Brain microvascular endothelial cell (primary cell): ENCODE data around the gene ACTR8.
A peak's percentile ranks its signal among the peaks of the same experiment; 100 is the strongest.

Experiments
- DNase-seq: peaks from one replicate; pipeline ENCODE4 v3.0.0-alpha.2; 2020
- H3K27ac ChIP-seq: fragments of 250-450 bp; sonication (Bioruptor Pico); 2 replicates; pipeline ENCODE4 v1.5.1; 2020; ENCODE audit warnings: mild to moderate bottlenecking, moderate library complexity
- H3K27me3 ChIP-seq: fragments of 250-450 bp; sonication (Bioruptor Pico); replicated peaks from 2 replicates; pipeline ENCODE4 v1.5.1; 2020; ENCODE audit warnings: mild to moderate bottlenecking
- H3K36me3 ChIP-seq: fragments of 250-450 bp; sonication (Bioruptor Pico); replicated peaks from 2 replicates; pipeline ENCODE4 v1.5.1; 2020; ENCODE audit warnings: mild to moderate bottlenecking
- H3K4me3 ChIP-seq: 2 replicates; pipeline ENCODE4 v1.5.1; 2011; ENCODE audit warnings: low read depth, mild to moderate bottlenecking, control low read depth, low read length, moderate library complexity
- CTCF ChIP-seq: IDR thresholded peaks from 2 replicates; pipeline ENCODE4 v1.5.1; 2011; ENCODE audit warnings: low read depth, mild to moderate bottlenecking, moderate library complexity, low read length, control low read depth, inconsistent platforms; ENCODE audit errors: missing control alignments
- in situ Hi-C: cut with HindIII; loops from 2 replicates; pipeline ENCODE4 v1.10.0; 2017; ENCODE audit warnings: low sequenced_read_pairs, low pct_ligation_motif_present

Gene ACTR8

GRCh38 chr3:53843195-53844177 is 38.5 kb downstream of the ACTR8 start:
- in situ Hi-C loops = no loop called here
- H3K27me3 ChIP-seq = peaks cover 20% of the 10 kb centered on the region
- no peak overlapping the region for H3K27ac ChIP-seq
- no peaks in the 10 kb centered on the region for H3K36me3 ChIP-seq
- no peak for TF ChIP-seq CTCF
- no peak overlapping the region for H3K4me3 ChIP-seq
- no peak for DNase-seq

GRCh38 chr3:53842436-53843194 is 39.3 kb downstream of the ACTR8 start:
- Histone ChIP-seq H3K27me3 (peaks cover 18% of the 10 kb centered on the region), H3K36me3 (no peaks in the 10 kb centered on the region), H3K4me3 (no peak overlapping the region), H3K27ac (no peak overlapping the region)
- peak; percentile 50 for TF ChIP-seq CTCF
- peak; percentile 7 for DNase-seq
- in situ Hi-C loops = no loop called here

GRCh38 chr3:53841296-53841695 is 40.7 kb downstream of the ACTR8 start:
- no peak for DNase-seq
- Histone ChIP-seq H3K36me3 (no peaks in the 10 kb centered on the region), H3K27ac (no peak overlapping the region), H3K27me3 (peaks cover 7% of the 10 kb centered on the region), H3K4me3 (no peak overlapping the region)
- TF ChIP-seq CTCF = peak; percentile 11
- in situ Hi-C loops = no loop called here

GRCh38 chr3:53837331-53837730 is 44.6 kb downstream of the ACTR8 start:
- no peaks in the 10 kb centered on the region for H3K27me3 ChIP-seq
- H3K27ac ChIP-seq = no peak overlapping the region
- no peak for TF ChIP-seq CTCF
- in situ Hi-C loops = no loop called here
- H3K36me3 ChIP-seq = no peaks in the 10 kb centered on the region
- H3K4me3 ChIP-seq = no peak overlapping the region
- DNase-seq = no peak

- H3K27me3 ChIP-seq = no peaks in the 10 kb centered on the region
- no peak for DNase-seq
- no peaks in the 10 kb centered on the region for H3K36me3 ChIP-seq
- H3K4me3 ChIP-seq = no peak overlapping the region
- H3K27ac ChIP-seq = no peak overlapping the region
- in situ Hi-C loops = no loop called here
- no peak for TF ChIP-seq CTCF
Measured at GRCh38 chr3:53836084-53836872, 45.7 kb downstream of the ACTR8 start.
